Endodermal cell (in vitro differentiated cells): ENCODE data around the gene TGFBR3. TPM values are rescaled to one million over a fixed set of nuclear protein-coding genes. Genes with fewer than 3 reads are reported as not detected.

ENCODE experiments used
- DNase-seq: peaks from one replicate; pipeline ENCODE4 v3.0.0-alpha.2; 2017
- H3K27ac ChIP-seq: 2 replicates; pipeline ENCODE4 v1.5.1; 2013; ENCODE audit warnings: mild to moderate bottlenecking, low read depth, low read length, moderate library complexity
- H3K27me3 ChIP-seq: 2 replicates; pipeline ENCODE4 v1.6.1; 2013; ENCODE audit warnings: mild to moderate bottlenecking, low read length, moderate library complexity; ENCODE audit not compliant: insufficient read depth, control insufficient read depth, poor library complexity, severe bottlenecking
- H3K36me3 ChIP-seq: 2 replicates; pipeline ENCODE4 v1.7.0; 2013; ENCODE audit warnings: mild to moderate bottlenecking, low read length, moderate library complexity; ENCODE audit not compliant: control insufficient read depth, insufficient read depth
- H3K4me1 ChIP-seq: one replicate; pipeline ENCODE4 v1.7.0; 2013; ENCODE audit warnings: low read length; ENCODE audit not compliant: control insufficient read depth, insufficient read depth
- H3K4me3 ChIP-seq: 2 replicates; pipeline ENCODE4 v1.5.1; 2013; ENCODE audit warnings: mild to moderate bottlenecking, low read length, moderate library complexity
- H3K9ac ChIP-seq: 2 replicates; pipeline ENCODE4 v1.6.1; 2013; ENCODE audit warnings: mild to moderate bottlenecking, low read length, moderate library complexity; ENCODE audit not compliant: poor library complexity, severe bottlenecking; ENCODE audit errors: extremely low read depth
- H3K9me3 ChIP-seq: 2 replicates; pipeline ENCODE4 v1.6.1; 2013; ENCODE audit warnings: mild to moderate bottlenecking, low read length, moderate library complexity; ENCODE audit not compliant: control insufficient read depth
- H3K27ac Mint-ChIP-seq: 2 replicates; pipeline ENCODE4 v1.8.0; 2020; ENCODE audit warnings: mixed read lengths
- H3K27me3 Mint-ChIP-seq: 2 replicates; pipeline ENCODE4 v1.8.0; 2021; ENCODE audit warnings: mild to moderate bottlenecking, mixed read lengths; ENCODE audit not compliant: insufficient read depth
- H3K36me3 Mint-ChIP-seq: 2 replicates; pipeline ENCODE4 v1.8.0; 2020; ENCODE audit warnings: low read depth, mixed read lengths
- H3K4me1 Mint-ChIP-seq: 2 replicates; pipeline ENCODE4 v1.8.0; 2020; ENCODE audit warnings: mixed read lengths
- H3K4me3 Mint-ChIP-seq: 2 replicates; pipeline ENCODE4 v1.8.0; 2020; ENCODE audit warnings: mild to moderate bottlenecking, moderate library complexity, mixed read lengths
- H3K9me3 Mint-ChIP-seq: 2 replicates; pipeline ENCODE4 v1.8.0; 2020; ENCODE audit warnings: mild to moderate bottlenecking, mixed read lengths
- CTCF ChIP-seq: fragments of 200-600 bp; sonication (generic); conservative IDR thresholded peaks from 2 replicates; pipeline ENCODE4 v1.5.0; 2021; ENCODE audit warnings: antibody characterized with exemption, mild to moderate bottlenecking
- WGBS, 2 experiments: methylation state at CpG; one replicate each; pipeline versions ENCODE4 v1.1.5 to v1.1.7; 2013; ENCODE audit warnings: missing lambda C conversion rate in 2 of 2, mixed read lengths in 1 of 2; ENCODE audit not compliant: insufficient coverage in 1 of 2, insufficient read length in 1 of 2; 5-methylcytosine and 5-hydroxymethylcytosine counted together
- total RNA-seq, 2 donors: library from RNA; stranded (reverse); fragmentation: NEBNext Ultra II Directional in 1 of 2; extraction: Animal tissue kit (Norgen Biotek cat#: 25700) in 1 of 2; gene quantifications; 2 replicates in 1 of 2; 3 replicates in 1 of 2; pipeline ENCODE4 v1.2.1, GENCODE V29; 2021

TGFBR3 gene
- total RNA-seq, 2 donors from 2014 or later, result 8.1 to 8.5 TPM

DNA sequence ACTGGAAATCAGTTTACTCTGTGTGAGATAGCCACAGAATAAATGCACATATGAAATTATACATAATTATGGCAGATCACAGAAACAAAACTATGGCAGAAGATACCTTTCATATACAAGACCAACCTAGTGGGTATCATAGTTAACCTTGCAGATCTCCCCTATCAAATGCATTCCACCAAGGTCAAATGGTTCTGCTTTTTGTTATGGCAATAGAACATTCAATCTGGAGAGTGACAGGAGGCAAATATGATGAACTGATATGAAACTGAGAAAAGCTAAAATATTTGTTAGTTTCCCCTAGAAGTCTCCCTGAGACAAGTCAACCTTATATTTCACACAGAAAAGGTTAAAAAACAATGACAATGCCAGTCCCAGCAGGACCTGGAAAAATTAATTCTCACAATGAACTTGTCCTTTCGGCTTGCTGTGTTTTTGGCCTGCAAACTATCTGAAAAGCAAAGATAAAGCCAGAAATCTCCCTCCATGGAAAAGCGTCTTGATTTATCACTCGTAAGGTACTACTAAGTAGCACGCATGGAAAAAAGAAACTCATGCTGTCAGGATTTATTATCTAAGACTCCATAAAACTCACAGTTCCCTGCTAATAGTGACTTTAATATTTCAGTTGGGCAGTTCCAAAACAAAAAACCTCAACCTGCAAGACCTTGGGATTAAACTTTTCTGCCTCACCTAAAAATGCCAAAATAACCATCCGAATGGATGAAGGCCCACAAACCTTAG, 174.3 kb downstream of the TGFBR3 start:
- 93 to 97% methylated on average over 5 of the region's 5 CpGs for WGBS, 2 experiments
- Histone ChIP-seq H3K27me3 (no peaks in the 10 kb centered on the region), H3K9me3 (no peaks in the 10 kb centered on the region), H3K36me3 (no peaks in the 10 kb centered on the region), H3K27ac (no peak overlapping the region), H3K4me3 (no peak overlapping the region), H3K9ac (no peak overlapping the region), H3K4me1 (peaks cover 7% of the 10 kb centered on the region)
- no peak overlapping the region for H3K4me3 Mint-ChIP-seq
- H3K36me3 Mint-ChIP-seq, result no peaks in the 10 kb centered on the region
- H3K4me1 Mint-ChIP-seq, result peaks cover 20% of the 10 kb centered on the region
- no peaks in the 10 kb centered on the region for H3K27me3 Mint-ChIP-seq
- H3K9me3 Mint-ChIP-seq, result no peaks in the 10 kb centered on the region
- DNase-seq, result no peak
- TF ChIP-seq CTCF, result no peak
- H3K27ac Mint-ChIP-seq, result no peak overlapping the region

- Histone ChIP-seq H3K36me3 (no peaks in the 10 kb centered on the region), H3K27me3 (no peaks in the 10 kb centered on the region), H3K9ac (no peak overlapping the region), H3K4me1 (peaks cover 6% of the 10 kb centered on the region), H3K4me3 (no peak overlapping the region), H3K27ac (no peak overlapping the region), H3K9me3 (no peaks in the 10 kb centered on the region)
- Mint-ChIP-seq H3K4me1 (peaks cover 20% of the 10 kb centered on the region), H3K36me3 (no peaks in the 10 kb centered on the region), H3K4me3 (no peak overlapping the region), H3K27ac (no peak overlapping the region), H3K9me3 (no peaks in the 10 kb centered on the region), H3K27me3 (no peaks in the 10 kb centered on the region)
- no peak for DNase-seq
- TF ChIP-seq CTCF, result no peak
- 81 to 92% methylated on average over 3 to 4 of the region's 4 CpGs for WGBS, 2 experiments
Observed at GRCh38 chr1:91710261-91710660, 175.7 kb downstream of the TGFBR3 start.

- 91 to 100% methylated on average over 4 to 5 of the region's 5 CpGs for WGBS, 2 experiments
- no peak for DNase-seq
- Mint-ChIP-seq H3K4me3 (no peak overlapping the region), H3K4me1 (peaks cover 9% of the 10 kb centered on the region), H3K27ac (peak overlapping the region; percentile 24), H3K27me3 (no peaks in the 10 kb centered on the region), H3K9me3 (no peaks in the 10 kb centered on the region), H3K36me3 (no peaks in the 10 kb centered on the region)
- H3K9me3 ChIP-seq, result no peaks in the 10 kb centered on the region
- TF ChIP-seq CTCF, result no peak
- H3K36me3 ChIP-seq, result no peaks in the 10 kb centered on the region
- no peak overlapping the region for H3K9ac ChIP-seq
- H3K4me1 ChIP-seq, result peaks cover 4% of the 10 kb centered on the region
- H3K4me3 ChIP-seq, result no peak overlapping the region
- H3K27me3 ChIP-seq, result no peaks in the 10 kb centered on the region
- no peak overlapping the region for H3K27ac ChIP-seq
Observed at GRCh38 chr1:91708691-91709090, 177.3 kb downstream of the TGFBR3 start.
